ENCODE measurements around the gene BICDL1.

GRCh38 chr12:119989361-119989730, 310 bp downstream of the BICDL1 start:
- TF ChIP-seq CTCF (conservative IDR thresholded peaks at IDR 0.05 in 1 of 2, IDR thresholded peaks at IDR 0.05 in 1 of 2; ENCODE audit: low read depth in 1 of 2, low read length in 2 of 2) = no peak
- no peak for TF ChIP-seq EZH2 (IDR thresholded peaks at IDR 0.05; ENCODE audit: low read length, missing control alignments)
